ENCODE data around the gene HACD4.

HACD4 gene, protein sequence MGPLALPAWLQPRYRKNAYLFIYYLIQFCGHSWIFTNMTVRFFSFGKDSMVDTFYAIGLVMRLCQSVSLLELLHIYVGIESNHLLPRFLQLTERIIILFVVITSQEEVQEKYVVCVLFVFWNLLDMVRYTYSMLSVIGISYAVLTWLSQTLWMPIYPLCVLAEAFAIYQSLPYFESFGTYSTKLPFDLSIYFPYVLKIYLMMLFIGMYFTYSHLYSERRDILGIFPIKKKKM

DNA sequence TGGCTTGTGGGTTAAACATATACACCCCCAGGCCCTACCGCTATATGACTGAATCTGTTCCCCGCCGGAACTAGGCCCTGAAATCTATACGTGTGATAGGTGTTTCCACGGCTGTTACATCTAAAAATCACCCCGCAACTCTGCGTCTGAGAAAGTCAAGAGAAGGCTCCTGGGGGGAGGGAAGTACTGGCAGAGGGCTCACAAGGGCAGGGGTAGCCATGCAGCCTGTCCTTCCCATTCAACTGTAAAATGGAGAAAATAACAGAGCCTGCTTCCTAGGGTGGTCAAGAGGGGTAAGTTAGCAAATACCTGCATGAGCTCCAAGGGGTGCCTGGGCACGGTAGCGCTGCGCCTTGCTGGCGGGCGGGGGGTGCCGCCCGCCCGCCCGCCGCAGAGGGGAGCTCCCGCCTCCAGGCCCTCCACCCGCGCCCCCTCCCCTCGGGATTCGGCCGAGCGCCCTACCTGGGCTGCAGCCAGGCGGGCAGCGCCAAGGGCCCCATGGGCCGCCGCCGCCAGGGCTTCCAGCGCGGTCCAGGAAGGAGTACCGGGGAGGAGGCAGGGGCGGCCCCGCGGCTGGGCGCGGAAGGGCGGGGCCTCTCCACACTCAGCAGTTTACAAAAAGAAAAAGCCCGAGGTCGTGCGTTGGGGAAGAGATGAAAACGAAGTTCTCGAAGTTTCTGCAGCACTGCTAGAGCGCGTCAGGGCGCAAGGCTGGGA, at the start of gene HACD4:
Gene HACD4, minus strand, starts transcription at position 550 of the 717 bp plus-strand sequence. Its CDS starts 50 bp downstream, at position 500.
- peak within 1 kb of the TSS; percentile 50 for H3K4me3 ChIP-seq (ENCODE audit: low read depth, low read length)
- no peak for DNase-seq (ENCODE audit: low read depth)

DNA sequence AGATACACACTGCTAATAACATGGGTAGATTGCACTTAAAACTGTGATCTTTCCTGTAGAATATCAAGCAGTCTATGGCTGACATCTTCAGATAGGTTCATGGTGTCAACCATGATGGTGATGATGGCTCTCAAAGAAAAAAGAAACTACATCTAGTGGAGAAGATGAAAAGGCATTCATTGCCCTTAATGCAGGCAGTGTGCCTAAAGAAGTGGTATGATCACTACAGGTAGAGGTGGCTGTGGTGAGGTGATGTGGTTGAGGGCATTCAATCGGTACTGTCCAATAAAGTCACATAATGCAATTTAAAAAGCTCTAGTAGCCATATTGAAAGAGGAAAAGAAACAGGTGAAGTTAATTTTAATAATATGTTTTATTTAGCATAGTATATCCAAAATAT, 49.4 kb upstream of the HACD4 start:
- no peak for DNase-seq (ENCODE audit: low read depth)
- no peak overlapping the region for H3K4me3 ChIP-seq (ENCODE audit: low read depth, low read length)

DNA sequence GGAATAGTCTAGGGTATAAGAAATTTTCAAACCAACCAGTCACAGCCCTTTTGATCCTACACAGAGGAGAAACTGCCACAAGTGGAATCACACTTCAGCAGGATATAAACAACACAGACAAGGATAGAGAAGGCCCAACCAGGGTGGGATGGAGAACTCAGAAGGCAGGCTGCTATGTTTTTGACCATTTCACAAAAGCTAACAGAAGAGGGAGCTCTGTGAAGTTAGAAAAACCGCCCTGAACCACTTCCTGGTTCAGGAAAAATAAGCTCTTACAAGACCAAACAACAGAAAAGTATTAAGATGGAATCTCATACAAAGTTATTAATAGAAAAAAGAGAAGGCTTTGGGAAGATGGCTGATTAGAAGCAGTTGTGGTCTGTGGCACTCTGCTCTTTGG, 47.3 kb upstream of the HACD4 start:
- no peak for DNase-seq (ENCODE audit: low read depth)
- H3K4me3 ChIP-seq (ENCODE audit: low read depth, low read length), result no peak overlapping the region

DNA sequence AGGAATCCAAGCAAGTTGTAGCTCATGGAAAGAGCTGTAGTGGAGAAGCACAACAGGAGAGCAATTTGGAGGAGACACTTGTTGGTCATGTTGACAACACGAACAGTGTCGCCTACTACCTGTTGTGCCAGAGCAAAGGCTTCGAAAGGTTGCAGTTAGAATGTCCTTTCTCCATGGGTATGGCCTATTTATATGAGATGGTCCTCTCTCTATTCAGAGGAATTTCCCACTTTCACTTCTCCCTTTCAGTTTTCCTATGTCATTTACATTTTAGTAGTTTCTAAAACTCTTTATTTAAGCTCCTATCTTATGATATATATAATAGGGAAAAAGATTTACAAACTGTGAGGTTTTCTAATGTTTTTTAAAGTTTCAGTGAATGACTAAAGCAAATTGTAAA, 46.3 kb upstream of the HACD4 start, which contains the start of gene IFNB1:
Gene IFNB1, minus strand, starts transcription at position 162 of the 400 bp plus-strand sequence. Its CDS starts 73 bp downstream, at position 89.
- no peak for DNase-seq (ENCODE audit: low read depth)
- H3K4me3 ChIP-seq (ENCODE audit: low read depth, low read length), result no peak within 1 kb of the TSS

DNA sequence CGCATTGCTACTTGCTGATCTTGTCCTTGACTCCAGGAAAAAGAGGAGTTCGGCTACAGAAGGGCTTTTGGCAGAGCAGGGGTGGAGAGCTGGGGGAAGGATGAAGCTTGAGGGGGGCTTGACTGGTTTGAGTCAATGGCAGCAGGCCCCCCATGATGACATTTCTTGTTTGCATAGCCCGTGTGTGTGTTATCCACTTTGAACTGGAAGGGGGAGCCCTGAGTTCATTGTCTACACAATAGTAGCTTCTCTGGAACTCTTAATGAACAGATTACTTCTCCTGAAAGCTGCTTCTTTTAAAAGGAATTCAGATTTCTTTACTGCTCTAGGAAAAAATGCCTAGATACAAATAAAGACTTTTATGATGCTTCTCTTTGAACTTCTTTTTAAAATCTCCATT, 44.0 kb upstream of the HACD4 start:
- DNase-seq (ENCODE audit: low read depth), result no peak
- H3K4me3 ChIP-seq (ENCODE audit: low read depth, low read length), result no peak overlapping the region

DNA sequence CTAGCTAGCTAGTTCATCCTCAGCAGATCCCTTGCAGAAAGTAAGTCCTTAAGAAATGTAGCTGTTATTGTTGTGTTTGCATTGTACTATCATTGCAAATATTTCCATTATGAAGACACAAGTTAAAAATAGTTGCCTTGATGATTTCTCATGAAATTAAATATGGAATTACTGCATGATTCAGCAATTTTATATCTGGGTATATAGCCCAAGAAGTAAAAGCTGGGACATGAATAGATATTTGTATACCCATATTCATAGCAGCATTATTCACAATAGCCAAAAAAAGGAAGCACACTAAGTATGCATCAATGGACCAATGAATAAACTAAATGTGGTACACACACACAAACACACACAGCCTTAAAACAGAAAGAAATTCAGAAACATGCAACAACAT, 39.5 kb upstream of the HACD4 start:
- no peak overlapping the region for H3K4me3 ChIP-seq (ENCODE audit: low read depth, low read length)
- DNase-seq (ENCODE audit: low read depth), result no peak

DNA sequence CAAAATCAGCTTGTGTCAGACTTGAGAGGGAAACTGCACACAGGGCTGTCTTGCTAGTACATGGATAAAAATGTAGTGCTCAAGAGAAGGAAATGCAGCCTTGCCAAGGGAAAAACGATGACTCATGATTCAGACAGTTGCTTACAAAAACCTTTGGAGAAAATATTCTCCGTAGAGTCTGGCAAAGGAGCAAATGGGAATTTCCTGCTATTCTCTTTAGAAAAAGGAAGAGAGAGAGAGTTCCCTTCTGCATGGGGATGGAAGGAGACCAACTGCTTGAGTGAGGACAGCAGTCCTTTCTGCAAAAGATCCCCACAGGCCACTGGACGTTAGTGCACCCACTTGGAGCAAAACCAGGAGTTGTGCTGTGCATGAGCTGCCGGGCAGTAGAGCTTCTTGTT, 38.7 kb upstream of the HACD4 start:
- DNase-seq (ENCODE audit: low read depth), result peak; percentile 93
- H3K4me3 ChIP-seq (ENCODE audit: low read depth, low read length), result no peak overlapping the region

DNA sequence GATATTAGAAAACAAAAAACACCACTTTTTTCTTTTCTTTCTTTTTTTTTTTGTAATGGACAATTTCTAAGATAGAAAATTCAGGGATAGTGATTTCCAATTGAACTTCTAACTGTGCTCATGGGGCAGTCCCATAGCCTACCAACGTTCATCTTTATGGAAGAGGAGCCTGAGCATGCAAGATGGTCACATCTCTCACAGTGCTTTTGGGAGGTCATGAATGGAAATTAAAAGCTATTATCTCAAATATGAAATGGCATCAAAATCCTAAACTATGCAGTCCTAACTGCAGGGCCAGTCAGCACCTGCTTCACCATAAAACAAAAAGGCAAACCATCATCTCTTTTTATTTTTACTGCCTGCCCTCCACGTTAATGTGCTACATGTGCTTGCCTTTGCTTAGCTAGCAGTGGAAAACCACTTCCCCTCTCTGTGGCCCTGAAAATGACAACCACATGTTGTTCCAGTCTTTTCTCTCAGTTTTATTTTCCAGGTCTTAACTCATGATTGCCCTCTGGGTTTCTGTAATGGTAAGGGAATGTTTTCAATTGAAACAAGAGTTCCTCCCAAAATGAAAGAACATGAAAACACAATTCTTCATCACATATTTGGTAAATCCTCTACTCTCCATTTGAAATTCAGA, 29.6 kb upstream of the HACD4 start:
- no peak overlapping the region for H3K4me3 ChIP-seq (ENCODE audit: low read depth, low read length)
- peak; percentile 12 for DNase-seq (ENCODE audit: low read depth)

DNA sequence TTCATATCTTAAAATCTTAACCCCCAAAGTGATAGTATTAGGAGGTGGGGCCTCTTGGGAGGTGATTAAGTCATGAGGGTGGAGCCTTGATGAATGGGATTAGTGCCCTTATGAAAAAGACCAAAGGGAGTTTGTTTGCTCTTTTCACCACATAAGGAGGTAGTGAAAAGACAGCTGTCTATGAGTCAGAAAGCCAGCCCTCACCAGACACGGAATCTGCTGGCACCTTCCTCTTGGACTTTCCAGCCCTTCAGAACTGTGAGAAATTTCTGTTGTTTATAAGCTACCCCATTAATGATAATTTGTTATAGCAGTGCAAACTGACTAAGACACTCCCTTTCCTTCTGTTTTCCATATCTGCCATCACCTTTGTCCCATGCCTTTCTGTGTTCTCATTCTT, 25.5 kb upstream of the HACD4 start:
- DNase-seq (ENCODE audit: low read depth), result no peak
- H3K4me3 ChIP-seq (ENCODE audit: low read depth, low read length), result no peak overlapping the region

DNA sequence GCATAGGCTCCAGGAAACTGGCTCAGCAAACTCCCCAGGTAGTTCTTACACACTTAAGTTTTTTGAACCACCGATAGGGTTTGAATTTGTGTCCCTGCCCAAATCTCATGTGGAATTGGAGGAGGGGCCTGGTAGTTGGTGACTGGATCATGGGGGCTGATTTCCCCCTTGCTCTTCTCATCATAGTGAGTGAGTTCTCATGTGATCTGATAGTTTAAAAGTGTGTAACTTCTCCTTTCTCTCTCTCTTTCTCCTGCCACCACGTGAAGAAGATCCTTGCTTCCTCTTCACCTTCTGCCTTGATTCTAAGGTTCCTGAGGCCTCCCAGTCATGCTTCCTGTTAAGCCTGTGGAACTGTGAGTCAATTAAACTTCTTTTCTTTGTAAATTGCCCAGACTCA, 22.4 kb upstream of the HACD4 start:
- DNase-seq (ENCODE audit: low read depth), result no peak
- H3K4me3 ChIP-seq (ENCODE audit: low read depth, low read length), result no peak overlapping the region

DNA sequence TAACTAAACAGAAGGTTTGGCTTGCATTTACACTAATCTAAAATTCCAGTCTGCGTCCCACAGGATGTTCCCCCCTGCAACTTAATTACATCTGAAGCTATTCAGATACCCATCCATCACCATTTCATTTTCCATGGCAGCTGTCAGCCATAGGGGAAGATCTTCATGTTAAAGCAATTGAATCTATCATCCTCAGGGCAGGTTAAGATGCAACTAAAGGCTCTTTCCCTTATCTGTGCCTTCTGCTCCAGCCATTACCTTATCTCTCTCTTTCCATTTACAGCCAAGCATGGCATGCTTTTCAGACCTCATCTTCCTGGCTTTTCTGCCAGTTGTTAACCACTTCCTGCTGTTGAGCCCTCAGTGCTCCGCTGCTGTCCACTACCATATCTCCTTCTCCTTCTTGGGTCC, 15.8 kb upstream of the HACD4 start:
- DNase-seq (ENCODE audit: low read depth), result no peak

DNA sequence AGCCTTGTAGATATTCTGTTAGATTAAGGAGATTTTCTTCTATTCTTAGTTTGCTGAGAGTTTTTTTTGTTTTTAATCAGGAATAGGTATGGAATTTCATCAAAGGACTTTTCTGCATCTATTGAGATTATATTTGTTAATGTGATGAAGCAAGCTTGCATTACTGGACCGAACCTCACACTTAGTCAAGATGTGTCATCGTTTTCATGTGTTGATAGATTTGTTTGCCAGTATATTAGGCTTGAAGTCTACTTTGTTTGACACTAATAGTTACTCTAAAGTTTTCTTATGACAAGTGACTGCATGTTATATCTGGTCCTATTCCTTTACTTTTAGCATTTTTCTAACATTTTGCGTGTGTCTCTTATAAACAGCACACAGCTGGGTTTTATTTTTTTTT, 12.4 kb upstream of the HACD4 start:
- H3K4me3 ChIP-seq (ENCODE audit: low read depth, low read length), result no peak overlapping the region
- DNase-seq (ENCODE audit: low read depth), result no peak

More for the DNA sequence above, 15.8 kb upstream of the HACD4 start:
- no peak overlapping the region for H3K4me3 ChIP-seq (ENCODE audit: low read depth, low read length)

DNA sequence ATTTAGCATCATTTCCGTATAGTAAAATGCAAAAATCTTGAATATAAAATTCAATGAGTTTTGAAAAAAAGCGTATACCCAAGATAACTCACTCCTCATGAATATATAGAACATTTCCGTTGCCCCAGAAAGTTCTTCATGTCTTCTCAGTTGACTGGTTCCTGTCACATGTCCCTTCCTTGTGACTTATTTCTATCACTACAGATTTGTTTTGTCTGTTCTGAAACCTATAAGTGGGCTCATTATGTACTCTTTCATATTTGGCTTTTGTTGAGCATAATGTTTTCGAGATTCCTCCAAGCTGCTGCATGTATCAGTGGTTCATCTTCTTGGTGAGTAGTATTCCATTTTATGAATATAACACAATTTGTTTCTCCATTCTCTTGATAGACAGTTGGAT, 11.0 kb upstream of the HACD4 start:
- no peak for DNase-seq (ENCODE audit: low read depth)
- H3K4me3 ChIP-seq (ENCODE audit: low read depth, low read length), result no peak overlapping the region

DNA sequence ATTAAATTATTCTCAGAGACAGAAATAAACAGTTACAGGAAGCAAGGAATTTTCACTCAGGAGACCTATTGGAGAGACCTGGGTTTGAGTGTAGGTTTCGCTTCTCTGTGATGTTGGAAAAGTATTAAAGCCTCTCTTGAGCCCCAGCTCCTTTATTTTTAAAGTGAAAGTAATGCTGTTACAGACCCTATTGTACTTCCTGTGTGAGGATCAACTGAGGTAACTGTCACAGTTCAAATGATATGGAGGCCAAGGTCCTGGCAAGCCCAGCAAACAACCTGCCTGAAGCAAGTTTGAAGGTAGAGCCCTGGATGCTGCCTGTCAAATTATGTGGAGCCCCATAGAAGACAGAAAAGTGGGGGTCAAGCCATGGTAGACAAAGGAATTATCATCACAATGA, 7.9 kb upstream of the HACD4 start:
- DNase-seq (ENCODE audit: low read depth), result no peak
- H3K4me3 ChIP-seq (ENCODE audit: low read depth, low read length), result no peak overlapping the region

DNA sequence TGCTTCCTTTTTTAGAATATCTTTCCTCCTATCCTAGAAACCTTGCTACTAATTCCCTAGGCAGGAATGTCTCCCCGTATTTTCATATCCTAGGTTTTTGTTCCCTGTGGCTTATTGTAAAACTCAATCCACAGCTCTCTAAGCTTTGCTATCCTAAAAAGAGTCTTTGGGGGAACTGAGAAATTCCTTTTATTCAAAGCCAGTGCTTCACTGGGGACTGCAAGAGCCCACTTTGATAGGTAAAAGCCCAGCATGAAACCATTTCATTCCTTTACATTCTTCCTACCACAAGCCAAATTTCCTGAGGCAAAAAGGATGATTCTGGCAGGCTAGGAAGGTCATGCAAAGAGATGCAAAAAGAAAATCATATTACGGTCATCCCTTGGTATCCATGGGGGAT, 5.8 kb upstream of the HACD4 start:
- H3K4me3 ChIP-seq (ENCODE audit: low read depth, low read length), result no peak overlapping the region
- DNase-seq (ENCODE audit: low read depth), result no peak

DNA sequence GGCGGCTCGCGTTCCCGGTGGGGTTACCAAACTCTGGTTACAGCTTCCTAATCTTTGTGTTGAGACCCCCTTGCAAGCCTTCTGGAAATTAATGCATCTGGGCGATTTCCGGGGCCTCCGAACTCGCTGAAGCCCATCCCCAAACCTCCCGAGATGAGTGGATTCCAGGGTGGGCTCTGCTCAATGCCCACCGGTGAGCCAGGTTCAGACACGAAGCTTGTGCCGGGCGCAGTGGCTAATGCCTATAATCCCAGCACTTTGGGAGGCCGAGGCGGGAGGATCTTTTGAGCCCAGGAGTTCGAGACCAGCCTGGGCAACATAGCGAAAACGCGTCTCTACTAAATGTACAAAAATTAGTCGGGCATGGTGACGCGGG, 356 bp upstream of the HACD4 start:
- H3K4me3 ChIP-seq (ENCODE audit: low read depth, low read length), result peak overlapping the region; percentile 50
- no peak for DNase-seq (ENCODE audit: low read depth)

DNA sequence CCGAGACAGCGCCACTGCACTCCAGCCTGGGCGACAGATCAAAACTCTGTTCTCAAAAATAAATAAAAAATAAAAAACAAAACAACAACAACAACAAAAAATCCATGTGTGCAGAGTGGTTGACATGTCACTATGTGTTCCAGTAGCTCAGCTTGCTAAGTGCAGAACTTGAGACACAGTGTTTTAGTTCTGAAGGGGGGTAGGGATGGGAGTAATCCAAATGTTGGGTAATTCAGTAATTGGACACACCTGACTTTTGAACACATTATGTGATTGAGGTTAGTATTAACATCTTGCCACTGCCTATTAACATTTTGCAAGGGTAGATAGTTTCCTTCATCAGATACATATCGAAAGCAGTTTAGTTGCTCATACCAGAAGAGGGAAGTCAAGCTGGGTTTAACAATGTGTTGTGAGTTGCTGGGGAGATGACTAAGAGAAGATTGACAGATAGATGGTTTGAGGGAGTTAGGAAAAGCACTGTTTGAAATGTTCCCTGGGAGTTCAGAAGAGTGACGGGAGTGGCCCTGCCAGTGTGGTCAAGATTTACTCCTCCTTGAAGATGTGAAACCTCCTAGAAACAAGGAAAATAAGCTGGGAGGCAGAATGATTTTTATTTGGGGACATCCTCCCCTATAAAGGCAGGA, 928 bp downstream of the HACD4 start:
- DNase-seq (ENCODE audit: low read depth), result peak; percentile 9
- peak overlapping the region; percentile 50 for H3K4me3 ChIP-seq (ENCODE audit: low read depth, low read length)

DNA sequence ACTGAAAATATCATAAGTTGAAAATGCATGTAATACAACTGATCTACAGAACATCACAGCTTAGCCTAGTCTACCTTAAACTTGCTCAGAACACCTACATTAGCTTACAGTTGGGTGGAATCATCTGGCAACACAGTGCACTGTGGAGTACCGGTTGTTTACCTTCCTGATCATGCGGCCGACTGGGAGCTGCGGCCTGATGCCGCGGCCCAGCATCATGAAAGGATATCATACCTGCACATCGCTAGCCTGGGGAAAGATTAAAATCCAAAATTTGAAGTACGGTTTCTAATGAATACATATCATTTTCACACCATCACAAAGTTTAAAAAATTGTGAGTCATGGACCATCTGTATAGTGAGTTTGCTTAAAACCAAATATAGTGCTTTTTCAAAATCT, 1.8 kb downstream of the HACD4 start:
- DNase-seq (ENCODE audit: low read depth), result no peak
- H3K4me3 ChIP-seq (ENCODE audit: low read depth, low read length), result no peak overlapping the region

DNA sequence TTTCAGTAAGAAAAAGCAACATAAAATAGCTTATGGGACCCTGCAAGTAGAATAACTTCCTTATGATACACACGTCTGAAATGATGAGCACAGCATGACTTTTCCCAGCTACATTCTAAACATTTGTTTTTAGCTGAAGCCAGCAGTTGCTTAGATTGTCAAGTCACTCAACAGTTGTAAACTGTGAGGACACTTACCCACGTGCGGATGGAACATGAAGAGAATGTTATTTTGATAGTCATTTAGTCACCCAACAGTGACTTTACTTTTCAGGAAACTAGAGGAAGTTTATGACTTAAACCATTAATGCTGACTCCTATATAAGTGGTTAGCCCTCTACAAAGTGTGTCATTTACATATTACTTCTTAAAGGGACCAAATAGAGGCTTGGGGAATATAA, 3.0 kb downstream of the HACD4 start:
- no peak overlapping the region for H3K4me3 ChIP-seq (ENCODE audit: low read depth, low read length)
- no peak for DNase-seq (ENCODE audit: low read depth)

DNA sequence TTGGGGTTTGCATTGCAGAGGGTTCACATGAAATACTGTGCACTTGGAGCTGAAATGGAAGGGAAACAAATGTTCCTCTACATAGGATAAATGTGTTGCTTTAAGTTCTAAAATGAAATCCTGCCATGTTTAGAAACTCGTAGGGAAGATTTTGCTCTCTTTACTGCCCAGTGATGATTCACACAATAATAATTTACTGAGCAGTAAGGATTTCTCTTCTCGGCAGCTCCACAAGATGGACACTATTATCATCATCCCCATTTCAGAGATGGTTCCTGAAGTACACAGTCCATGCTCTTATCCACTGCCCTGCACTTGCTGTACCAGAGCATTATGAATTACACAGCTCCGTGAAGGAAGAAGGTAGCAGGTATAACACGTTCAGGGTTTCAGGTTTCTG, 4.1 kb downstream of the HACD4 start:
- DNase-seq (ENCODE audit: low read depth), result no peak
- no peak overlapping the region for H3K4me3 ChIP-seq (ENCODE audit: low read depth, low read length)
